ENCODE results near the gene ITSN2. TPM values are rescaled to one million over a fixed set of nuclear protein-coding genes. Genes with fewer than 3 reads are reported as not detected.
"Not testable (repeated sequence)": the region's sequence is repeated elsewhere in the genome, so short reads cannot be mapped to it uniquely, and the experiment has no call there.

The ITSN2 gene
- total and polyA plus RNA-seq, 7 donors, result 12.2 to 71.7 (median 33.5) TPM

- H3K27ac ChIP-seq, result no peak overlapping the region
- TF ChIP-seq CTCF (IDR thresholded peaks at IDR 0.05), result no peak
- H3K4me1 ChIP-seq, result no peaks in the 10 kb centered on the region
- H3K9me3 ChIP-seq, result no peaks in the 10 kb centered on the region
- peaks cover 0 to 36% of the 10 kb centered on the region in 2 donors for H3K36me3 ChIP-seq (ENCODE audit: insufficient read depth in 1 of 2, low read depth in 1 of 2)
- WGBS, 3 donors, result 86 to 87% (median 86%) methylated on average over 12 of the region's 12 CpGs
- H3K27me3 ChIP-seq (ENCODE audit: insufficient read depth in 3 of 3, low read length in 2 of 3), result no peaks in the 10 kb centered on the region
- no peak overlapping the region for H3K4me3 ChIP-seq
- intact Hi-C loops (cut with DNase I), result no loop called here
- DNase-seq, result no peak
- no peak for ATAC-seq
These were observed 160.3 kb downstream of the ITSN2 start for GRCh38 chr2:24199968-24200590.

GRCh38 chr2:24197213-24197612 lies 163.1 kb downstream of the ITSN2 start:
- 67 to 90% (median 88%) methylated on average over 1 of the region's 1 CpG for WGBS, 3 donors
- ATAC-seq, result not testable (repeated sequence)

GRCh38 chr2:24191848-24192247 lies 168.5 kb downstream of the ITSN2 start:
- 52 to 63% (median 56%) methylated on average over 5 of the region's 5 CpGs for WGBS, 3 donors
- no peak for DNase-seq
- no peak overlapping the region for H3K27ac ChIP-seq
- H3K4me3 ChIP-seq, result no peak overlapping the region
- H3K9me3 ChIP-seq, result no peaks in the 10 kb centered on the region
- ATAC-seq, result no peak
- H3K27me3 ChIP-seq (ENCODE audit: insufficient read depth in 3 of 3, low read length in 2 of 3), result no peaks in the 10 kb centered on the region
- intact Hi-C loops (cut with DNase I), result no loop called here
- no peaks in the 10 kb centered on the region for H3K4me1 ChIP-seq
- H3K36me3 ChIP-seq (ENCODE audit: insufficient read depth in 1 of 2, low read depth in 1 of 2), result no peaks in the 10 kb centered on the region
- no peak for TF ChIP-seq CTCF (IDR thresholded peaks at IDR 0.05)

More at GRCh38 chr2:24197213-24197612, 163.1 kb downstream of the ITSN2 start:
- H3K36me3 ChIP-seq (ENCODE audit: insufficient read depth in 1 of 2, low read depth in 1 of 2); intact Hi-C loops (cut with DNase I); DNase-seq; H3K9me3 ChIP-seq; H3K27me3 ChIP-seq (ENCODE audit: insufficient read depth in 3 of 3, low read length in 2 of 3); H3K4me3 ChIP-seq; H3K4me1 ChIP-seq; H3K27ac ChIP-seq: not testable (repeated sequence)

DNA sequence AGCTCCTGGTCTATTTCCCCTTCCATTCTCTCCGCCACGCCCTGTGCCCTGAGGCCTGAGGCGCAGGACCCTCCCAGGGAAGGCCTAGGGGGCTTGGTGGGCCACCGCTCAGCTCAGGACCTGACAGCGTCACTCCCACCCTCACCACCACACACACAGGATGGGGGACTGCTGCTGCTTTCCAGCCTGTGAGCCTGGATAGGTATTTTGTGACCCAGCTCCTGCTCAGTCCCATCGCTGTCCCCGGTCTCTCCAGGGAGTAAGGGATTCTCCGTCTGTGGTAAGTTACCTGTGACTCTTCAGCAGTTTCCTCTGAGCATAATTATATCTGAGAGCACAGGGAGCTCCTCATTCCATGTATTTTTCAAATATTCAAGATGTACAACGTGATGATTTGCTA lies 169.2 kb downstream of the ITSN2 start:
- WGBS, 3 donors, result 87 to 91% (median 88%) methylated on average over 9 of the region's 9 CpGs
- intact Hi-C loops (cut with DNase I), result no loop called here
- TF ChIP-seq CTCF (IDR thresholded peaks at IDR 0.05), result no peak
- ATAC-seq, result no peak
- no peaks in the 10 kb centered on the region for H3K36me3 ChIP-seq (ENCODE audit: insufficient read depth in 1 of 2, low read depth in 1 of 2)
- H3K27me3 ChIP-seq (ENCODE audit: insufficient read depth in 3 of 3, low read length in 2 of 3), result no peaks in the 10 kb centered on the region
- no peak overlapping the region for H3K4me3 ChIP-seq
- no peaks in the 10 kb centered on the region for H3K4me1 ChIP-seq
- H3K9me3 ChIP-seq, result no peaks in the 10 kb centered on the region
- no peak for DNase-seq
- H3K27ac ChIP-seq, result no peak overlapping the region

- H3K4me1 ChIP-seq, result no peaks in the 10 kb centered on the region
- no peak for TF ChIP-seq CTCF (IDR thresholded peaks at IDR 0.05)
- H3K36me3 ChIP-seq (ENCODE audit: insufficient read depth in 1 of 2, low read depth in 1 of 2), result no peaks in the 10 kb centered on the region
- intact Hi-C loops (cut with DNase I), result no loop called here
- no peak overlapping the region for H3K4me3 ChIP-seq
- no peak for ATAC-seq
- H3K27me3 ChIP-seq (ENCODE audit: insufficient read depth in 3 of 3, low read length in 2 of 3), result no peaks in the 10 kb centered on the region
- H3K27ac ChIP-seq, result no peak overlapping the region
- 88 to 92% (median 91%) methylated on average over 8 to 9 of the region's 9 CpGs for WGBS, 3 donors
- DNase-seq, result no peak
- no peaks in the 10 kb centered on the region for H3K9me3 ChIP-seq
These were observed 169.8 kb downstream of the ITSN2 start for GRCh38 chr2:24190503-24190902.
